Coronary artery (tissue), 2 donors: ENCODE results near the gene EVL.

Experiments used
- DNase-seq: peaks from one replicate; pipeline ENCODE4 v3.0.0-alpha.2; 2017; ENCODE audit warnings: low spot score
- H3K27ac ChIP-seq, 2 donors: fragments of 200-600 bp; sonication (generic); one replicate each; pipeline ENCODE4 v1.5.1; 2016 to 2019
- H3K4me3 ChIP-seq: fragments of 200-600 bp; sonication (generic); 2 replicates; pipeline ENCODE4 v1.5.1; 2016; ENCODE audit warnings: mild to moderate bottlenecking, moderate library complexity
- TF ChIP-seq, protein P1 (sequence below): fragments of 200-600 bp; sonication (generic); IDR thresholded peaks from one replicate; pipeline ENCODE4 v1.5.1; 2019; ENCODE audit warnings: antibody characterized with exemption

EVL gene

DNA sequence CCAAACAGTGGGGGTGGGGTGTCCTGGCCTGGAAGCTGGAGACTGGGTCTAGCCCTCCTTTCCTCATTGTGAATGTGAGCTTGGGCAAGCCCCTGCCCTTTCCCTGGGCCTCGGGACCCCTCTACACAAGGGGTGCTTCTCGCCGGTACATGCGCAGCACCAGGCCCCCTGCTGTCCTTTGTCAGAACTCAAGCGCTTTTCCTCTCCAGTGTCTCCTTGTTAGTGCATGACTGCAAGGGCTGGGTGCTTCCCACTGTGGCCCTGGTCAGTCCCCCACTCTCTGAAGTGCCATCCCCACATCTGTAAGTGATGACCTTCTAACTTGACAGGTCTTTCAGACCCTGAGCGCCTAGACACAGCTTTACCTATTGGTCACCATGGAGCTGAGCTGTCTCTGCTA lies 50.0 kb downstream of the EVL start:
- TF ChIP-seq, protein P1, sequence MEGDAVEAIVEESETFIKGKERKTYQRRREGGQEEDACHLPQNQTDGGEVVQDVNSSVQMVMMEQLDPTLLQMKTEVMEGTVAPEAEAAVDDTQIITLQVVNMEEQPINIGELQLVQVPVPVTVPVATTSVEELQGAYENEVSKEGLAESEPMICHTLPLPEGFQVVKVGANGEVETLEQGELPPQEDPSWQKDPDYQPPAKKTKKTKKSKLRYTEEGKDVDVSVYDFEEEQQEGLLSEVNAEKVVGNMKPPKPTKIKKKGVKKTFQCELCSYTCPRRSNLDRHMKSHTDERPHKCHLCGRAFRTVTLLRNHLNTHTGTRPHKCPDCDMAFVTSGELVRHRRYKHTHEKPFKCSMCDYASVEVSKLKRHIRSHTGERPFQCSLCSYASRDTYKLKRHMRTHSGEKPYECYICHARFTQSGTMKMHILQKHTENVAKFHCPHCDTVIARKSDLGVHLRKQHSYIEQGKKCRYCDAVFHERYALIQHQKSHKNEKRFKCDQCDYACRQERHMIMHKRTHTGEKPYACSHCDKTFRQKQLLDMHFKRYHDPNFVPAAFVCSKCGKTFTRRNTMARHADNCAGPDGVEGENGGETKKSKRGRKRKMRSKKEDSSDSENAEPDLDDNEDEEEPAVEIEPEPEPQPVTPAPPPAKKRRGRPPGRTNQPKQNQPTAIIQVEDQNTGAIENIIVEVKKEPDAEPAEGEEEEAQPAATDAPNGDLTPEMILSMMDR, result no peak

DNA sequence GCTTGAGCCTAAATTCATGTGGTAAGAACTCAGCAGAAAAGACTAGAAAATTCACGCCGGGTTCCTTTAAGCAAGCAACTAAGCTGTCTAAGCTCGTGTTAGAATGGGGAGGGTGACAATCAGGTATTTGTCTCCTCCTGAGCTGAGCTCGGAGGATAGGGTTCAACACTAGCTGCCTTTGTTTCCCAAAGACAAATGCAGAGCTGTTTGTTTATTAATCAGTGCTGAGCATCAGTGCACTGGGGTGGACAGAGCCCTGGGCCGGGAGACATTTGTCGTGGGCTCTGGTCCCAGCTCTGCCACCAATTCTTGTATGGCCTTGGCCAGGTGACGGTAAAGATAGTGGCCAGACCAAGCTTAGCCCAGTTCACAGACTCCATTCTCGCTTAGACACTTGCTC lies 50.5 kb downstream of the EVL start:
- Histone ChIP-seq H3K4me3 (no peak overlapping the region), H3K27ac (no peak overlapping the region)
- TF ChIP-seq, protein P1, result no peak
- DNase-seq, result no peak

More for the DNA sequence above, 50.0 kb downstream of the EVL start:
- H3K27ac ChIP-seq, result no peak overlapping the region
- H3K4me3 ChIP-seq, result no peak overlapping the region
- DNase-seq, result no peak

DNA sequence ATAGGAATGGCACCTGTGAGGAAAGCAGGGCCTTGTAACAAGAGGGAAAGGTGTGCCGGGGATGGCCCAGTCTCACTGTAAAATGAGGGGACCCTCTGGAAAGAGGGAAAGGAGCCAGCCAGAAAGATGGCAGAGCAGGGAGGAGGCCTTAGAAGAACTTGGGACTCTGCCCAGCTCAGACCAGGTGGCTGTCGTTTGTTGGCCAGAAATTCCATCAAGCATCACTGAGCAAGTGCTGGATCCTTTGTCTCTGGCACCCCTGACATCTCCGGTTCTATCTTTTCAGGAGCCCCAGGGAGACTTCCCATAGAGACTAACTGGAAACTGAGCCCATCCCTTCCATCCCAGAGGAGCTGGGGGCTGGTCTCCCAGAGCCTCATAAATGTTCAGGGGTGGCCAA lies 50.9 kb downstream of the EVL start:
- TF ChIP-seq, protein P1, result no peak
- no peak for DNase-seq
- H3K27ac ChIP-seq, result no peak overlapping the region
- no peak overlapping the region for H3K4me3 ChIP-seq

DNA sequence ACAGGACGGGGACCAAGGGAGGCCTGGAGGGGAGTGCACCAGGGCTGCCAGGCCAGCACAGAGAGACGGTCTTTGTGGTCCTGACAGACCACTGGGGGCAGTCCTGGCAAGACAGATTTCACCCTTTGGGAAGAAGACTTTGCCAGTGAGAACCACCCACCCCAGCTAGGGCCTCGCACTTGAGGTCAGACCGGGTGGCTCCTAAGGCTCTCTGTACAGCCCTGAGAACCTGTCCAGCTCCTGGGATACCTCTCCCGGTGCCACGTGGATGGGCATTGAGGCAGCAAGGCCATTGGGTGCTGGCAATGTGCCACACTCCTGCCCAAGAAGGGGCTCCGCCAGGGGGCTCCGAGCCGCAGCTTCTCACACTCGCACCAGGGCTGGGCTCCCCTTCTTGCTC lies 51.8 kb downstream of the EVL start:
- Histone ChIP-seq H3K4me3 (no peak overlapping the region), H3K27ac (no peak overlapping the region)
- TF ChIP-seq, protein P1, result no peak
- DNase-seq, result no peak

DNA sequence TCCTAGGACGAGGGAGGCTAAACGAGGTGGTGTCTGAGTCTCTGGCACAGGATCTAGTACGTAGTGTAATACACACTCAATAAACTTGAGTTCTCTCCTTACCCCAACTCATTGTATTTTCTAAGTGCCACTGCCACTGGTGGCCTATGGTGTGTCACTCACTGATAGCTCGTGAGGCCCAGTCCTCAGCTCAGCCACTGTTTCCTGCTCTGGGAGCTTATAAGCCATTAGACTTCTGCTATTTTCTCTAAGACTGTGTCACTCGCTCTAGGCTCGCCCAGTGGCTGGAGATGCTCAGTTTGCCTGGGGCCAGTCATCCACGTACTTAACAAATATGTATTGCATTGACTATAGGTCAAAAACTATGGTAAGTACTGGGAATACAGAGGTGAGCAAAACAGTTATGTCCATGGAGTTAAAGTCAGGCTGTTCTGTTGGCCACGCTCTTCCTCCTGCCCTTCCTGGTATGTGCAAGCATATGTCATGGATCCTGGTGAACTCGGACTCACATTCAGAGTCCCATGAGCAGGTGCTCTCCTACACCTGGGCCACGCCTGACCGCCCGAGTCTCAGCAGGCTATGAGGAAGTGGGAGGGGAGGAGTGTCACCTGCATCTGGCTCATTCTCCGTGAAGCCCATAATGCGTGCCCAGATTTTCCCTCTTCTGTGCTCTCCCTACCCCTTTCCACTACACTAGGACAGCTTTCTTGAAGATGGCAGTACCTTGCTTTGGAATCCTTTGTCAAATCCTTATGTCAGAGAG lies 52.6 kb downstream of the EVL start:
- Histone ChIP-seq H3K4me3 (no peak overlapping the region), H3K27ac (no peak overlapping the region)
- TF ChIP-seq, protein P1, result no peak
- no peak for DNase-seq

DNA sequence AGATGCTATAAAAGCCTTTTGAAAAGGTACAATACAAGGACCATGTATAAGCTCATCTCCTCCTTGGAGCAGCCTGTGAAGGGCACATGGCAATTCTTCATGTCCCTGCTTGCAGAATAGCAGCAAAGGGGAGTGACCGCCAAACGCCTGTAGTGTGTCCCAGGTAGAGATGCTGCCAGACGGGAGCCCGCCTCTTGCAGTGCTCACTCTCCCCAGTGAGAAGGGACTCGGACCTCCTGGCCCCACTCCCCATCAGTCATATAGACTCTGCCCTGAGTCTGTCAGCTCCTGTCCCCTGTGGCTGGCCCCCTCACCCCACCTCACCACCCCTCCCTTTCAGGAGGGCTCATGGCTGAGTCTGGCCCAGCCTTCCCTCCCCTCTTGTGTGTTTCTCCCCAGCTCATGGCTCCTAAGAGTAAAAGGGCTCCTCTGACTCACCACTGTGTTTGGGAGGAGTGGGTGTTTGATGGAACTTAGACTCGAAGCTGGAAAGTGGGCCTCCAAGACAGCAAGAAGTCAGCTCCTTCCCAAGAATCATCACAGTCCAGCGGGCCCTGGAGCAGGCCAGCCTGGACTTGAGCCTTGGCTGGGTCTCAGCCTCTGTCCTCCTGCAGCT lies 53.3 kb downstream of the EVL start:
- TF ChIP-seq, protein P1, result no peak
- no peak for DNase-seq
- no peak overlapping the region for H3K4me3 ChIP-seq
- H3K27ac ChIP-seq, result no peak overlapping the region

DNA sequence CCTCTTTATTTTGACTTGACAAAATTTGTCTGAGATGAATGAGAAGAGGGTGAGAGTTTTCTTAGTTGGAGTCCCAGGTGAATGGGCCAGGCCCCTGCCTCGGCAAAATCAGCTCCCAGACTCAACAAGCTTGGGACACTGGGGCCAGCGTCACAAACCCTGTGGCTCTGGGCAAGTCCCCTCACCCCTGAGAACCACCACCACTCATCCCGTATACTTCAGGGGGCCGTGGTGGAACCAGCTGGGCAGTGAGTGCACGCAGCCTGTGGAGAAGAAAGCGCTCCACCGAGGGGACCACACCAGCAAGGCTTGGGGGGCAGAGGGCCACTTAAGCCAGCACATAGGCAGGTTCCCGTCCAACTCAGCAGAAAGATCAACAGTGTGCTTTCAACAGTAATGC lies 54.0 kb downstream of the EVL start:
- Histone ChIP-seq H3K27ac (no peak overlapping the region), H3K4me3 (no peak overlapping the region)
- no peak for DNase-seq
- TF ChIP-seq, protein P1, result no peak
